ENCODE data around the gene RPAIN.
"Not testable (repeated sequence)": the region's sequence is repeated elsewhere in the genome, so short reads cannot be mapped to it uniquely, and the experiment has no call there.

Gene RPAIN

DNA sequence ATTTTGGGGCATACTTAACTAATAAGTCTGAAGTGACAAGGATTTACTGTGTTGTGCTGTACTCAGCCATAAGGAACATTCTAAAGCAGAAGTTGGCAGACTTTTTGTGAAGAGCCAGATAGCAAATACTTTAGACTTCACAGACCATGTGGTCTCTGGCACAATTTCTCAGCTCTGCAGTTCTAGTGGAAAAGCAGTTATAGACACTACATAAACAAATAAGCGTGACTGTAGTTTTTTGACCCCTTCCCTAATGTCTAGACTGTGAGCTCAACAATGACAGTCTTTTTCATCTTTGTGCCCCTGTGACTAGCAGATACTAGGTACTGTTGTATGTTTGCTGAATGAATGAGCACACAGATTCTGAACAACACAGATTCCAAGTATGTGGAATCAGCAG, 4.9 kb downstream of the RPAIN start:
- TF ChIP-seq CTCF (IDR thresholded peaks at IDR 0.05; ENCODE audit: low read depth, low read length, missing control alignments), result no peak
- DNase-seq (ENCODE audit: low read depth), result no peak
- no peak overlapping the region for H3K4me3 ChIP-seq (ENCODE audit: low read depth, low read length)
- in situ Hi-C loops (cut with HindIII; ENCODE audit: low sequenced_read_pairs), result no loop called here

- no peak for TF ChIP-seq CTCF (IDR thresholded peaks at IDR 0.05; ENCODE audit: low read depth, low read length, missing control alignments)
- H3K4me3 ChIP-seq (ENCODE audit: low read depth, low read length), result no peak overlapping the region
- in situ Hi-C loops (cut with HindIII; ENCODE audit: low sequenced_read_pairs), result no loop called here
- no peak for DNase-seq (ENCODE audit: low read depth)
Measured at GRCh38 chr17:5425826-5426225, 5.8 kb downstream of the RPAIN start.

GRCh38 chr17:5429191-5429887, 9.4 kb downstream of the RPAIN start:
- no peak for TF ChIP-seq CTCF (IDR thresholded peaks at IDR 0.05; ENCODE audit: low read depth, low read length, missing control alignments)
- no peak overlapping the region for H3K4me3 ChIP-seq (ENCODE audit: low read depth, low read length)
- in situ Hi-C loops (cut with HindIII; ENCODE audit: low sequenced_read_pairs), result no loop called here
- no peak for DNase-seq (ENCODE audit: low read depth)

DNA sequence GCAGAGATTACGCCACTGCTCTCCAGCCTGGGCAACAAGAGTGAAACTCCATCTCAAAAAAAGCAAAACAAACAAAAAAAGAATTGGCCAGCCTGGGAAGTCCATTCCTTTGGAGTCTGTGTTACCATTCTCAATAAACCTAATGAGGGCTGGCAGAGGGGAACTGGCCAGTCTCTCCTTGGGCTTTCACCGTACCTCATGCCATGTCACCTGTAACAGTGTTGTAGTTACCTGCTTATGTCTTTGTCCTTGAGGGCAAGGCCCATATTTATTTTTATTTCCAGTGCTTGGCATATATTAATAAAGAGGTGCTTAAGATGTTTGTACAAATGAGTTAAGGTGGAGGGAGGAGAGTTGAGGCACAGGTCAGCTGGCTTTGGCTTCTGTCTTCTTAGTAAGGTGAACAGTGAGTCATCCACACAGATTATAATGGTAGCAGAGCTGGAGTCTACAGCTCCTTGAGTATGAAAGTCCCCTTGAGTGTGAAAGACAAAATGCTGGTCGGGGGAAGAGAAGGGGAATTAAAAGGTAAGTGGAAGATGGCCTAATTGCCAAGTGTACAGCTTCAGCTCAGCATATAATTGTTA, 10.5 kb downstream of the RPAIN start:
- DNase-seq (ENCODE audit: low read depth), result no peak
- H3K4me3 ChIP-seq (ENCODE audit: low read depth, low read length), result no peak overlapping the region
- in situ Hi-C loops (cut with HindIII; ENCODE audit: low sequenced_read_pairs), result no loop called here
- no peak for TF ChIP-seq CTCF (IDR thresholded peaks at IDR 0.05; ENCODE audit: low read depth, low read length, missing control alignments)

DNA sequence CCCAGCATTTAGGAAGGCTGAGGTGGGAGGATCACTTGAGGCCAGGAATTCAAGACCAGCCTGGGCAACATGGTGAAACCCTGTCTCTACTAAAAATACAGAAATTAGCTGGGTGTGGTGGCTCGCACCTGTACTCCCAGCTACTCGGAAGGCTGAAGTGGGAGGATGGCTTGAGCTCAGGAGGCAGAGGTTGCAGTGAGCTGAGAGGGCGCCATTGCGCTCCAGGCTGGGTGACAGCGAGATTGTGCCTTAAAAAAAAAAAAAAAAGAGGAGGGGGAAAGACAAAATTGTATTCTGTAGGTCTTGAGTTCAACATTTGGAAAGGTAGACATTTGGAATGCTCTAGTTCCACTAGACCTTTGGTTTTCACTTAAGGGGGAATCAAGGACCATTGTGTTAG, 11.3 kb downstream of the RPAIN start:
- in situ Hi-C loops (cut with HindIII; ENCODE audit: low sequenced_read_pairs), result not testable (repeated sequence)

GRCh38 chr17:5431949-5432556, 12.1 kb downstream of the RPAIN start:
- no peak overlapping the region for H3K4me3 ChIP-seq (ENCODE audit: low read depth, low read length)
- TF ChIP-seq CTCF (IDR thresholded peaks at IDR 0.05; ENCODE audit: low read depth, low read length, missing control alignments), result no peak
- no peak for DNase-seq (ENCODE audit: low read depth)
- in situ Hi-C loops (cut with HindIII; ENCODE audit: low sequenced_read_pairs), result no loop called here

More for the DNA sequence above, 11.3 kb downstream of the RPAIN start:
- not testable (repeated sequence) for DNase-seq (ENCODE audit: low read depth); H3K4me3 ChIP-seq (ENCODE audit: low read depth, low read length)

DNA sequence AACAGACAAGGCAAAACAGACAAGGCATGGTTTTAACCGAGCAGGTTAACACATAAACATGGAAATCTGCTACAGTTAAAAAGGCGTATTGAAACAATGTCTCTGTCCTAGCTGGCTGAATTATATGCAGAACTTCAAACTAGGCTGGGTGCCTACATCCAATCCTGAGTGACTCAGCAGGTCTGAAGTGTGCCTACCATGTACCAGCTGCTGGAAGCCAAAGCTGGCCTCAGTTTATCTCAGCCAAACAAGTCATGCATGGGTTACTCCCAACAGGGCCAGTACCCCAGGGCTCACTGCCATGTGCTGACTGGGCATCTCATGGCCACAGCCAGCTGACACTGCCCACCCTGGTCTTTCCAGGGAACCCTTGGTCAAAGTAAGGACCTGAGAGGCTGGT, 15.0 kb downstream of the RPAIN start:
- TF ChIP-seq CTCF (IDR thresholded peaks at IDR 0.05; ENCODE audit: low read depth, low read length, missing control alignments), result no peak
- in situ Hi-C loops (cut with HindIII; ENCODE audit: low sequenced_read_pairs), result loop anchor here (5.0 kb wide), 1 partner anchor 37 kb away; no protein-coding TSS in a partner anchor
- DNase-seq (ENCODE audit: low read depth), result no peak
- H3K4me3 ChIP-seq (ENCODE audit: low read depth, low read length), result no peak overlapping the region

- in situ Hi-C loops (cut with HindIII; ENCODE audit: low sequenced_read_pairs), result loop anchor here (5.0 kb wide), 1 partner anchor 36 kb away; no protein-coding TSS in a partner anchor
Measured at GRCh38 chr17:5435781-5436315, 15.9 kb downstream of the RPAIN start.

More at GRCh38 chr17:5435781-5436315, 15.9 kb downstream of the RPAIN start:
- H3K4me3 ChIP-seq (ENCODE audit: low read depth, low read length); DNase-seq (ENCODE audit: low read depth): not testable (repeated sequence)
